Middle frontal gyrus (tissue), 1 donor: Measurements from ENCODE around the gene RALGPS2.

Source experiments
- DNase-seq: peaks from one replicate; pipeline ENCODE4 v3.0.0-alpha.2; 2015; ENCODE audit warnings: low spot score; ENCODE audit errors: extremely low spot score

Gene RALGPS2

GRCh38 chr1:178724728-178725465 is at the start of gene RALGPS2:
RALGPS2 (plus strand) TSS chr1:178725244; CDS start chr1:178776765, 51,521 bp downstream.
- DNase-seq = no peak

GRCh38 chr1:178679237-178679636 is 45.8 kb upstream of the RALGPS2 start:
- DNase-seq = no peak

- no peak for DNase-seq
Measured at GRCh38 chr1:178682429-178682828, 42.6 kb upstream of the RALGPS2 start.

GRCh38 chr1:178682886-178683285 is 42.2 kb upstream of the RALGPS2 start:
- DNase-seq = no peak

- no peak for DNase-seq
Measured at GRCh38 chr1:178683291-178683690, 41.8 kb upstream of the RALGPS2 start.

- DNase-seq = no peak
Measured at GRCh38 chr1:178684111-178684510, 40.9 kb upstream of the RALGPS2 start.

- no peak for DNase-seq
Measured at GRCh38 chr1:178684542-178685000, 40.5 kb upstream of the RALGPS2 start.

- no peak for DNase-seq
Measured at GRCh38 chr1:178686407-178686806, 38.6 kb upstream of the RALGPS2 start.

- DNase-seq = no peak
Measured at GRCh38 chr1:178688244-178688643, 36.8 kb upstream of the RALGPS2 start.

- DNase-seq = no peak
Measured at GRCh38 chr1:178689769-178690168, 35.3 kb upstream of the RALGPS2 start.

GRCh38 chr1:178690496-178690895 is 34.5 kb upstream of the RALGPS2 start:
- no peak for DNase-seq

GRCh38 chr1:178692564-178693327 is 32.3 kb upstream of the RALGPS2 start:
- no peak for DNase-seq

- DNase-seq = no peak
Measured at GRCh38 chr1:178693366-178693765, 31.7 kb upstream of the RALGPS2 start.

GRCh38 chr1:178694923-178695525 is 30.0 kb upstream of the RALGPS2 start:
- no peak for DNase-seq

GRCh38 chr1:178702146-178702545 is 22.9 kb upstream of the RALGPS2 start:
- no peak for DNase-seq

- no peak for DNase-seq
Measured at GRCh38 chr1:178704833-178705232, 20.2 kb upstream of the RALGPS2 start.

GRCh38 chr1:178706432-178706831 is 18.6 kb upstream of the RALGPS2 start:
- DNase-seq = no peak

GRCh38 chr1:178713259-178713658 is 11.8 kb upstream of the RALGPS2 start:
- DNase-seq = no peak

- DNase-seq = no peak
Measured at GRCh38 chr1:178714453-178714852, 10.6 kb upstream of the RALGPS2 start.

- no peak for DNase-seq
Measured at GRCh38 chr1:178716111-178716510, 8.9 kb upstream of the RALGPS2 start.

- DNase-seq = no peak
Measured at GRCh38 chr1:178718520-178718919, 6.5 kb upstream of the RALGPS2 start.

GRCh38 chr1:178723546-178723945 is 1.5 kb upstream of the RALGPS2 start:
- DNase-seq = no peak
